GM21526 (cell line): ENCODE measurements around the gene TMEM174.
"Not testable (repeated sequence)": the region's sequence is repeated elsewhere in the genome, so short reads cannot be mapped to it uniquely, and the experiment has no call there.

Source experiments
- ATAC-seq: cut with Tn5 transposase; IDR thresholded peaks from one replicate; pipeline ENCODE4 v1.9.1; 2021; ENCODE audit warnings: moderate library complexity; ENCODE audit not compliant: unreplicated experiment, low FRiP score

The TMEM174 gene

DNA sequence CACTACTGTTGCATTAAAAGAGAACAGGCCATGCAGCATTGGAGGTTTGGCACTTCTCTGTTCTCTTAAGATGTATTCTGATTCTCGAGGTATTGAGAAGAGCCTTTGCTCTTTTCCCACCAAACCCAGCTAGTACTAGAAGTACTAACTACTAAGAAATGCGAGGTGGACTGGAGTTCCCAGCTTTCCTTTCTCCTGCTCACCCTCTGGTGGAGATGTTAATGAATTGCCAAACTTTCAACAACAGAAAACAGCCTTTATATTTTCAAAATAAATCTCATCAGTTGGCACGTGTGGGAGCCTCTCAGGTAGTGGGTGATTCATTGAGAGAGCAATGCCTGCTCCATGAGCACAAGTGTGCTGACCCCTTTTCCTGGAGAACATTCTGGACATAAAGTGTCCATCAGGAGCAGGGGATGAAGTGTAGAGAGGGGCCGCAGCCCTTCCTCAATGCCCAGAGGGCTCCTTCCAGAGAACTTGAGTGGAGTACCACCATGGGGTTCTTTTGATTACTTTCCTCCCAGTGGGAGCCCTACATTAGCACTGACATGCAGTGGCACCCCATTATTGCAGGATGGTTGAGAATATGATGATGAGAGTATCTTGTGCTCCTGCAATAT, 45.7 kb downstream of the TMEM174 start:
- ATAC-seq: no peak

DNA sequence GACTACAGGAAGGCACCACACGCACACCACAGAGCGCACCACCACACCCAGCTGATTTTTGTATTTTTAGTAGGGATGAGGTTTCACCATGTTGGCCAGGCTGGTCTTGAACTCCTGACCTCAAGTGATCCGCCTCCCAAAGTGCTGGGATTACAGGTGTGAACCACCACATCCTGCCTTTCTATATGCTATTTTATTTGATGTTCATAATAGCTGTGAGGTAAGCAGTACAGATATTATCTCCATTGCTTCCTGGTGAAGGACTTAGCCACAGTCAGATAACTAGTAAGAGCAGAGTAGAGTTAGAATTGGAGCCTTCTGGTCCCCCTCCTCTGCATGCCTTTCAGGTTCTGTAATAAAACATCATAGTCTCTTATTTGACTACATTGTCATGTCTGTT, 46.3 kb downstream of the TMEM174 start:
- ATAC-seq: not testable (repeated sequence)

DNA sequence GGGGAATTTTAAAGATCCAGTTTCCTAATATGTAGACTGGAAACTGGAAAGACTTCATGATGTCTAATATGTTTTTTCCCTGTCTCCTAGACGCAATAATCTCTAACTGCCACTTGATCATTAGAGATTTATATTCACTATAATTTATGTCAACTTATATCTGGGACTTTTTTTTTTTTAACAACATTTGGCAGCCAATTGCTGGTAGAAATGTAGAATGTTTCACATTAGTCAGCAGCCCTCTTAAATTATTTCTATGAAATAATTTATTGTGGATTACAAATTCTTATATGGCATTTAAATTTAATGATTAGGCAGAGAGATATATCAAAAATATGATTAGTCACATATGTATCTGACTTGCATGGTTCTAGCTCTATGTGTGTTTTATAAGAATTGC, 48.2 kb downstream of the TMEM174 start:
- ATAC-seq: no peak

DNA sequence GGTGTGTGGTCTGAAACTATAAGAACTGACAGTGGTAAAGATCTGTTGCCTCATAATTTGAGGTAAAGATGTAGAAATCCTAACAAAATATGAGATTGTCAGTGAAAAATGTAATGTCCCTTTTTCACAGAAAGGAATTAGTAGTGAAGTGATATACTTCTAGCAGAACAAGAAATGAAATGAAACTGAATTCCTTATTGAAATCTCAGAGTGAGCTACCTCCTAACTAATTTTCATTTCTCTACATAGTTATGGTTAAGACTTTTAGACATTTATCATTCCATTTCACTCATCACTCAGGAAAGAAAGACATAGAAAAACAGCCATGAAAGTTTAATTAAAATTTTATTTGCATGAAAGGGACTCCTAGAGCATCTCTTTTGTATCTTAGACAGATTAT, 48.7 kb downstream of the TMEM174 start:
- ATAC-seq: no peak

DNA sequence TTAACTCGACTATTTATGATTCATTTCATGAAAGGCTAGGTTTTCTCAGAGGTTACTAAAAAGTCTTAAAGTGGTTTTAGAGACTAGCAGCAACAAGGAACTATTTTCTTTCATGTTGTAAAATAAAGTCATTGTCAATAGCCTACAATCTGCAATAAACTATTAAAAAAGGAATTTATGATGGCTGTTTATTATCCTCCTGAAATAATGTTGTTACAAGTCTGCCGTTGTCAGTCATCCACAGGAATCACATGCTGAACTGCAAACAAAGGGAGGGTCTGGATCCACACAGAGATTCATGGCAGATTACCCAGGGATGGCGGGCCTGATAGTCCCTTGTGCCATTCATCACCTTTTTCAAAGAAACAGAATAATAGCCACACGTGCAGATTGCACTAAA, 49.2 kb downstream of the TMEM174 start:
- no peak for ATAC-seq
